NCI-H748 treated with DMSO at 0.1 percent for 48 hours (cell line): Measurements from ENCODE around the gene PRR18.
A peak's percentile ranks its signal among the peaks of the same experiment; 100 is the strongest.

ENCODE experiments used
- DNase-seq: peaks from one replicate; lab custom pipeline; 2025; lab: John Stamatoyannopoulos, UW

PRR18 gene

GRCh38 chr6:166333172-166333995, 25.2 kb upstream of the PRR18 start:
- no peak for DNase-seq

- no peak for DNase-seq
Observed at GRCh38 chr6:166331503-166332415, 23.6 kb upstream of the PRR18 start.

DNA sequence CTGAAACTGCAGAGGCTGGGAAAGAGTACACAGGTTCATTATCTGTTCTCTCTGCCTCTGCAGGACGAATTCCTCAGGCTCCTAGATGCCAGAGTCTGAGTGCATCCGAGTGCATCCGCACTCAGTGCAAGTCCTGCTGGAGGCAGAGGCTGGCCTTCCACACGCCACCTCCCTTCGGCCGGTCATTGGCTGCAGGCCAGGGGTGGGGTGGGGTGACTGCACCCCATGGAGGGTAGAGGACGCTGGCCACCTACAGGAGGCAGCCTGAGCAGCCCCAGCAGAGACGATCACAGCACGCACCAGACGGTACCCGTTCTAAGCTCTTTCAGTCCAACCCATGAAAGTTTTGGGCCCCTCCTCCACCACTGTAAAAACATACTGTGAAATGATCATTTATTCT, 22.4 kb upstream of the PRR18 start:
- no peak for DNase-seq

GRCh38 chr6:166325383-166326042, 17.3 kb upstream of the PRR18 start:
- no peak for DNase-seq

GRCh38 chr6:166323395-166323794, 15.2 kb upstream of the PRR18 start:
- no peak for DNase-seq

DNA sequence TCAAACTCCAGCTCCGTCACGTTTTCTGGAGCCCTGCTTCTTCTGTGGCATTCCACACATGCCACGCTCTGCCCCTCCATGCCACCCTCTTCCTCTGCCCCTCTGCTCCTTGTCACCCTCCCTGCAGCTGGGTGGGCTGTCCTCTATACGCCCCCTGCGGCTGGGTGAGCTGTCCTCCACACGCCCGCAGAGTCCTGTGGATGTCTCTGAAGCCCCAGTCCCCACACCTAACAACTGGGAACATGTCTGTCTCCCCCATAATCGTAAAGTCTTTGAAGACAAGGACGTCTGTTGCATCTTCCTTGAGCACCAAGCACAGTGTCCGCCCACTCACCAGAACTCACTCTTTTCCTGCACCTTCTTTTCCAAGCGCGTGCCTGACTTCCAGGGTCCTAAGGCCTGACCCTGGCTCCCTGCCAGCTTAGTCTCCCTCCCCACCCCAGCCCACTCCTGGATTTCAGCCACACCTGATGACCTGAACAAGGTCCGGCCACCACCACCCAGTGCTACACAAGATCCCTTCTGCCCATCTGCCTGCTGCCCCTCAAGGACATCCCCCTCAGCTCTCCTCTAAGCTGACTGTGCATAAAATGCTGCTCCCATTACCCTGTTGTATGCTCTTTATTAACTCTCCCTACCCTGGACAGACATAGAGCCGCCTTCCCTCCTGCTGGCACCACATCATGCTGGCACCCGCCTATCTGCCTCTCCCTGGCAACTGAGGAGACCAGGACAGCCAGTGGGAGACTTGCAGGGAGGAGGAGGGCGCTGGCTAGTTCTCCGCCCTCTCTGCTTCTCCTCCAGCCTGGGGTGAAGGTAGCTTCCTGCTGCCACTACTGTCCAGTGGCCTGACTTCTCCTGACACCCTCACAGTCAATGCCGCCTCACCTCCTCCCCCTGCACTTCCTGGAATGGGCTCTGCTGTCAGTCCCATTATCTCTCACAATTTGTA, 10.7 kb upstream of the PRR18 start:
- DNase-seq = no peak

- DNase-seq = no peak
Observed at GRCh38 chr6:166318227-166318626, 10.0 kb upstream of the PRR18 start.

- no peak for DNase-seq
Observed at GRCh38 chr6:166317261-166318212, 9.3 kb upstream of the PRR18 start.

DNA sequence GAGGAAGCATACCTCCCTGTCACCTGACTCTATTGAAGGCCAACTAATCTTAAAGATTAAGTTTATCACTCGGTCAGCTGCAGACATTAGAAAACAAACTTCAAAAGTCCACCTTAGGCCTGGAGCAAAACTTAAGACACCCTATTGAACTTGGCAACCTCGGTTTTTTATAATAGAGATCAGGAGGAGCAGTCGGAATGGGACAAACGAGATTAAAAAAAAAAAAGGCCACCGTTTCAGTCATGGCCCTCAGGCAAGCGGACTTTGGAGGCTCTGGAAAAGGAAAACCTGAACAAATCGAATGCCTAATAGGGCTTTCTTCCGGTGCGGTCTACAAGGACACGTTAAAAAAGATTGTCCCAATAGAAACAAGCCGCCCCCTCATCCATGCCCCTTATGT, 7.2 kb upstream of the PRR18 start:
- no peak for DNase-seq

- DNase-seq = no peak
Observed at GRCh38 chr6:166314454-166314853, 6.3 kb upstream of the PRR18 start.

DNA sequence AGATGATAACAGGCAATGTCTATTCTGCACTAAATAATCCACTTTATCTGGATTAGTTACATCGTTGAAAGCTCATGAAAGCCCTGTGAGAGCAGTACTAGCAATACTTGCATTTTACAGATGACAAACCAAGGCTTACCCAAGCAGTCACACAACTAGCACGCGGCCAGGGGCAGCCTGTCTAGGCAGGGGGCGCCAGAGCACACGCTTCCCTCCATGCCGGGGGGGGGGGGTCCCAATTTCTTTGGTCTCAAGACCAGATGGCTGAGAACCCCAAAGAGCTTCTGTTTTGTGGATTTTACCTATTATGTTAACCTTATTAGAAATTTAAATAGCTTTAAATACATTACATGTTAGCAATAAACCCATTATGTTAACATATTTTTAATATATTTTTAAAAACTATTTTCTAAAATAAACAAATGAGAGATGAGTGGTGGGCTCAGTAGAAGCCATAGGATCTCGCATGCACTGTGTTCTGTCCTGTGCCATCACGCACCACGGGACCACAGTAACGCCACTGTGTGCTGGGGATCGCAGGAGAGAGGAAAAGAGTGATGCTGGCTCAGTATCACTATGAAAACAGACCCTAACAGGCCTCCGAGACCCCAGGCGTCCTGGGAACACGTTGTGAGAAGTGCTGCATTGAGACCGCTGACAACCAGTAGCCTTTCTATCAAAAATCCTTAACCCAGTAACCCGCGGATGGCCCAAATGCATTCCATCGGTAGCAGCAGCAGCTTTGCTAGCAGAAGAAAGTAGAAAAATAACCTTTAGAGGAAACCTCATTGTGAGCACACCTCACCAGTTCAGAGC, 5.3 kb upstream of the PRR18 start:
- peak; percentile 31 for DNase-seq

- no peak for DNase-seq
Observed at GRCh38 chr6:166312832-166313231, 4.6 kb upstream of the PRR18 start.

GRCh38 chr6:166310634-166311033, 2.4 kb upstream of the PRR18 start:
- DNase-seq = no peak

DNA sequence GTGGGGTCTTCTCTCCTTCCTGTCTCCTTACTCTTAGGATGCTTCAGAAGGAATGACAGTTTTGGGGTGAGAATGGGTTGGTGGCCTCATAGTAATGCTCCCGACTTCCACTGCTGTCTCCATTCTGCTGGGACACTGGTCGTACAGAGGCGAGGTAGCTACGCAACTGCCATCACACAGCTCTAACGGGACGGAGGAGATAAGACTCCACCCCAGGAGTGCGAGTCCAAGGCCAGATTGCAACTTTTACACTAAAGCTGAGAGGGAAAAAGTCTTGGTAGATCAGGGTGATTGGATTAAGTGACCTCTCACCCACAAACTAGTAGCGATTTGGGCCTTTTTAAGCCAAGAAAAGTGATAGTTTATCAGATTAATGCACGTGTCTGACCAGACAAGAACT, 1.8 kb upstream of the PRR18 start:
- DNase-seq = no peak

- peak; percentile 83 for DNase-seq
Observed at GRCh38 chr6:166308769-166309589, 787 bp upstream of the PRR18 start.

- no peak for DNase-seq
Observed at GRCh38 chr6:166307082-166308032, 835 bp downstream of the PRR18 start.

DNA sequence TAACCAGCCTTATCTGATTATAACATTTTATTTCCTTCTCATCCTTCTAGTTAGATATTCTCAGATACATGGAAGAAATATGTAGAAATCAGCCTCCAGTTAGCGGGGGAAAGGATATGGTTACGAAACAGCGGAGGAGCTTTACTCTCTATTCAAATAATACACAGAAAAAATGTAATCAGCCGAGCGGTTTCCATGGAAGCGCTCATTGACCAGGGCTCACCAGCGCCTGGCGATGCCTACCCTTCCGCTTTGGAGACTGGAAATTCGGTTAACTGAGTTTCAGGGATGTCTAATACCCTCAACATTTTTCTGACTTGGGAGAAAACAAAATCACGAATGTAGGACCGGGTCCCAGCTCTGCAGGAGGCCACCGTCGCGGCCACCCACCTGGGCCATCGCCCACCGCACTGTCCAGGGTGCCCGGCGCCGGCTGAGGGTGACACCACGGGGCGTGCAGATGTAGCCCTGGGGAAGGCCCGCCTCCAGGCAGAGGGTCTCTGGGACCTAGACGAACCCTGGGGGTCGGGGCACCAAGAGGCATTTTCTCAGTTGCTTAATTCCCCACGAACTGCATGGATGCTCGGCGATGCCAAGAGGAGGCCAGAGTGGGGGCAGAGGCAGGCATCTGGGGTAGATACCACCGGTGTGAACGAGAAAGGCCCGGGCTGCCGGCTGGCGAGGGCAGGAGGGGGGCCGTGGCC, 1.7 kb downstream of the PRR18 start:
- DNase-seq = no peak
